Upper lobe of left lung (tissue), 6 donors: ENCODE data around the gene COMMD10. TPM values are rescaled to one million over a fixed set of nuclear protein-coding genes. Genes with fewer than 3 reads are reported as not detected.

Experiments used
- ATAC-seq, 2 donors: fragments of 200-7000 bp; cut with Tn5 transposase; one replicate each; pipeline ENCODE4 v1.9.1; 2022; ENCODE audit warnings: mild to moderate bottlenecking in 2 of 2, moderate library complexity in 2 of 2; ENCODE audit not compliant: low FRiP score in 2 of 2
- DNase-seq, 2 donors: peaks; one replicate each; pipeline ENCODE4 v3.0.0-alpha.2; 2019 to 2020
- H3K27ac ChIP-seq, 4 donors: fragments of 200-600 bp; sonication (generic); one replicate each; pipeline ENCODE4 v1.5.1; 2016 to 2019
- H3K27me3 ChIP-seq, 4 donors: fragments of 200-600 bp; sonication (generic); one replicate each; pipeline ENCODE4 v1.5.1; 2017 to 2019
- H3K36me3 ChIP-seq, 4 donors: fragments of 200-600 bp; sonication (generic); one replicate each; pipeline ENCODE4 v1.5.1; 2016 to 2019
- H3K4me1 ChIP-seq, 4 donors: fragments of 200-600 bp; sonication (generic); one replicate each; pipeline ENCODE4 v1.5.1; 2018 to 2019
- H3K4me3 ChIP-seq, 4 donors: fragments of 200-600 bp; sonication (generic); one replicate each; pipeline ENCODE4 v1.5.1; 2017 to 2019; ENCODE audit warnings: mild to moderate bottlenecking in 2 of 4, moderate library complexity in 1 of 4
- H3K9me3 ChIP-seq, 4 donors: fragments of 200-600 bp; sonication (generic); one replicate each; pipeline ENCODE4 v1.5.1; 2018 to 2019
- CTCF ChIP-seq, 6 experiments: fragments of 450-650 bp in 4 of 6; fragments of 200-600 bp in 2 of 6; sonication (generic) in 2 of 6; IDR thresholded peaks; one replicate each; pipeline ENCODE4 v1.5.1; 2016 to 2019; ENCODE audit warnings: antibody characterized with exemption in 6 of 6
- EP300 ChIP-seq, 4 donors: sonication (generic); formaldehyde crosslinking; IDR thresholded peaks; one replicate each; pipeline ENCODE4 v1.5.1; 2017; ENCODE audit warnings: antibody characterized with exemption in 4 of 4, control low read depth in 2 of 4
- POLR2A ChIP-seq, 4 donors: fragments of 450-650 bp; IDR thresholded peaks; one replicate each; pipeline ENCODE4 v1.5.1; 2016 to 2017; ENCODE audit warnings: antibody characterized with exemption in 4 of 4, mild to moderate bottlenecking in 2 of 4
- POLR2AphosphoS5 ChIP-seq, 2 donors: sonication (generic); formaldehyde crosslinking; IDR thresholded peaks; one replicate each; pipeline ENCODE4 v1.5.1; 2017; ENCODE audit warnings: antibody characterized with exemption in 2 of 2
- WGBS, 2 donors: methylation state at CpG; one replicate each; pipeline ENCODE4 v1.1.5; 2017 to 2018; 5-methylcytosine and 5-hydroxymethylcytosine counted together
- total RNA-seq, 6 donors: library from RNA; depleted of rRNA in 4 of 6; stranded (reverse); fragments of >200 nt in 4 of 6; gene quantifications; one replicate each; pipeline versions ENCODE4 v1.1.0 to v1.2.1, GENCODE V29; 2016 to 2021
- donor health status: DM: no; HTN: no; CAD: no; lungs with moderate emphysema.
- donor health status: DM: no; HTN: yes; CAD: no; lungs with severe emphysema.

The COMMD10 gene
- total RNA-seq, 6 donors from 2014 or later, result 16.5 to 49.2 (median 25.4) TPM

GRCh38 chr5:116058346-116058936, 26.4 kb upstream of the COMMD10 start:
- Histone ChIP-seq H3K36me3 (no peaks in the 10 kb centered on the region), H3K27me3 (no peaks in the 10 kb centered on the region), H3K4me1 (no peaks in the 10 kb centered on the region), H3K27ac (no peak overlapping the region), H3K9me3 (no peaks in the 10 kb centered on the region), H3K4me3 (no peak overlapping the region)
- DNase-seq (peak in 1 of 2 donors; percentile 56), ATAC-seq (no peak)
- TF ChIP-seq POLR2AphosphoS5 (IDR thresholded peaks at IDR 0.05) (no peak), POLR2A (IDR thresholded peaks at IDR 0.05) (no peak), CTCF (IDR thresholded peaks at IDR 0.05) (no peak), EP300 (IDR thresholded peaks at IDR 0.05) (no peak)
- 79 to 80% methylated on average over 13 of the region's 13 CpGs for WGBS, 2 donors

- H3K4me1 ChIP-seq, result no peaks in the 10 kb centered on the region
- H3K9me3 ChIP-seq, result no peaks in the 10 kb centered on the region
- H3K36me3 ChIP-seq, result no peaks in the 10 kb centered on the region
- 86% methylated on average over 2 of the region's 2 CpGs for WGBS, 2 donors
- no peak for ATAC-seq
- TF ChIP-seq CTCF (IDR thresholded peaks at IDR 0.05) (no peak), EP300 (IDR thresholded peaks at IDR 0.05) (no peak), POLR2A (IDR thresholded peaks at IDR 0.05) (no peak), POLR2AphosphoS5 (IDR thresholded peaks at IDR 0.05) (no peak)
- H3K27me3 ChIP-seq, result no peaks in the 10 kb centered on the region
- no peak overlapping the region for H3K4me3 ChIP-seq
- H3K27ac ChIP-seq, result no peak overlapping the region
- DNase-seq, result no peak
Observed at GRCh38 chr5:116062352-116062751, 22.5 kb upstream of the COMMD10 start.

GRCh38 chr5:116063950-116064349, 20.9 kb upstream of the COMMD10 start:
- no peak for DNase-seq
- H3K4me1 ChIP-seq, result no peaks in the 10 kb centered on the region
- ATAC-seq, result no peak
- TF ChIP-seq EP300 (IDR thresholded peaks at IDR 0.05) (no peak), POLR2A (IDR thresholded peaks at IDR 0.05) (no peak), POLR2AphosphoS5 (IDR thresholded peaks at IDR 0.05) (no peak), CTCF (IDR thresholded peaks at IDR 0.05) (no peak)
- 88 to 89% methylated on average over 3 of the region's 3 CpGs for WGBS, 2 donors
- no peak overlapping the region for H3K4me3 ChIP-seq
- H3K36me3 ChIP-seq, result no peaks in the 10 kb centered on the region
- H3K27ac ChIP-seq, result no peak overlapping the region
- H3K9me3 ChIP-seq, result no peaks in the 10 kb centered on the region
- no peaks in the 10 kb centered on the region for H3K27me3 ChIP-seq

GRCh38 chr5:116068028-116068632, 16.7 kb upstream of the COMMD10 start:
- 11 to 28% methylated on average over 4 of the region's 4 CpGs for WGBS, 2 donors
- no peaks in the 10 kb centered on the region for H3K36me3 ChIP-seq
- ATAC-seq, result peak in 1 of 2 donors; percentile 75
- no peak for DNase-seq
- H3K27me3 ChIP-seq, result no peaks in the 10 kb centered on the region
- TF ChIP-seq POLR2AphosphoS5 (IDR thresholded peaks at IDR 0.05), result no peak
- peak; percentile 48 to 78 (median 68) for TF ChIP-seq CTCF (IDR thresholded peaks at IDR 0.05)
- no peak overlapping the region for H3K27ac ChIP-seq
- H3K4me1 ChIP-seq, result no peaks in the 10 kb centered on the region
- H3K4me3 ChIP-seq, result no peak overlapping the region
- H3K9me3 ChIP-seq, result no peaks in the 10 kb centered on the region

GRCh38 chr5:116071211-116071610, 13.6 kb upstream of the COMMD10 start:
- Histone ChIP-seq H3K4me3 (no peak overlapping the region), H3K9me3 (no peaks in the 10 kb centered on the region), H3K27ac (no peak overlapping the region), H3K36me3 (no peaks in the 10 kb centered on the region), H3K4me1 (no peaks in the 10 kb centered on the region), H3K27me3 (no peaks in the 10 kb centered on the region)
- ATAC-seq (no peak), DNase-seq (no peak)
- 92 to 100% methylated on average over 1 of the region's 1 CpG for WGBS, 2 donors
- TF ChIP-seq POLR2A (IDR thresholded peaks at IDR 0.05) (no peak), POLR2AphosphoS5 (IDR thresholded peaks at IDR 0.05) (no peak), CTCF (IDR thresholded peaks at IDR 0.05) (no peak), EP300 (IDR thresholded peaks at IDR 0.05) (no peak)
